H9 (cell line): ENCODE measurements around the gene OR10G2. TPM values are rescaled to one million over a fixed set of nuclear protein-coding genes. Genes with fewer than 3 reads are reported as not detected.

ENCODE experiments used
- DNase-seq: peaks from one replicate; pipeline ENCODE4 v3.0.0-alpha.2; 2017
- H2AFZ ChIP-seq: one replicate; pipeline ENCODE4 v1.6.1; 2013; ENCODE audit warnings: mild to moderate bottlenecking, low read length, control low read depth, moderate library complexity
- H2AK5ac ChIP-seq: 2 replicates; pipeline ENCODE4 v1.6.1; 2013; ENCODE audit warnings: low read length, control low read depth, mixed read lengths; ENCODE audit not compliant: insufficient read length
- H2BK120ac ChIP-seq: one replicate; pipeline ENCODE4 v1.6.1; 2013; ENCODE audit warnings: low read depth, mild to moderate bottlenecking, low read length, control low read depth, inconsistent platforms; ENCODE audit not compliant: poor library complexity, severe bottlenecking
- H2BK12ac ChIP-seq: 2 replicates; pipeline ENCODE4 v1.6.1; 2013; ENCODE audit warnings: low read length, control low read depth, mixed read lengths, low read depth; ENCODE audit not compliant: insufficient read length
- H2BK15ac ChIP-seq: 2 replicates; pipeline ENCODE4 v1.6.1; 2013; ENCODE audit warnings: low read depth, low read length, control low read depth
- H2BK20ac ChIP-seq: one replicate; pipeline ENCODE4 v1.6.1; 2013; ENCODE audit warnings: low read depth, mild to moderate bottlenecking, low read length, control low read depth, inconsistent platforms; ENCODE audit not compliant: poor library complexity, severe bottlenecking
- H2BK5ac ChIP-seq: 2 replicates; pipeline ENCODE4 v1.6.1; 2013; ENCODE audit warnings: low read length, control low read depth, mixed read lengths; ENCODE audit not compliant: insufficient read length
- H3K14ac ChIP-seq: 2 replicates; pipeline ENCODE4 v1.6.1; 2013; ENCODE audit warnings: low read length, control low read depth; ENCODE audit not compliant: insufficient read depth
- H3K18ac ChIP-seq: 2 replicates; pipeline ENCODE4 v1.6.1; 2013; ENCODE audit warnings: low read depth, mild to moderate bottlenecking, mixed read lengths, low read length, control low read depth; ENCODE audit not compliant: insufficient read length
- H3K23ac ChIP-seq: 2 replicates; pipeline ENCODE4 v1.6.1; 2013; ENCODE audit warnings: low read length, control low read depth, mixed read lengths, low read depth; ENCODE audit not compliant: insufficient read length
- H3K23me2 ChIP-seq: 2 replicates; pipeline ENCODE4 v1.6.1; 2013; ENCODE audit warnings: low read depth, mild to moderate bottlenecking, mixed read lengths, low read length, control low read depth; ENCODE audit not compliant: insufficient read length, poor library complexity, severe bottlenecking
- H3K27ac ChIP-seq: 2 replicates; pipeline ENCODE4 v1.5.1; 2013; ENCODE audit warnings: low read length, control low read depth, mixed read lengths, low read depth; ENCODE audit not compliant: insufficient read length
- H3K27me3 ChIP-seq: 2 replicates; pipeline ENCODE4 v1.6.1; 2013; ENCODE audit warnings: low read length, control low read depth, inconsistent platforms; ENCODE audit not compliant: insufficient read depth
- H3K4ac ChIP-seq: 2 replicates; pipeline ENCODE4 v1.6.1; 2013; ENCODE audit warnings: low read depth, mild to moderate bottlenecking, control low read depth, inconsistent platforms, low read length, moderate library complexity
- H3K4me1 ChIP-seq: 2 replicates; pipeline ENCODE4 v1.6.1; 2013; ENCODE audit warnings: low read length, control low read depth, inconsistent platforms; ENCODE audit not compliant: insufficient read depth
- H3K4me2 ChIP-seq: 2 replicates; pipeline ENCODE4 v1.6.1; 2013; ENCODE audit warnings: low read length, control low read depth, mixed read lengths; ENCODE audit not compliant: insufficient read length, insufficient read depth
- H3K56ac ChIP-seq: 2 replicates; pipeline ENCODE4 v1.6.1; 2013; ENCODE audit warnings: low read depth, mild to moderate bottlenecking, mixed read lengths, low read length, control low read depth; ENCODE audit not compliant: insufficient read length
- H3K79me1 ChIP-seq: 2 replicates; pipeline ENCODE4 v1.6.1; 2013; ENCODE audit warnings: low read depth, mild to moderate bottlenecking, moderate library complexity, low read length, control low read depth, inconsistent platforms; ENCODE audit not compliant: insufficient read depth, poor library complexity, severe bottlenecking
- H3K79me2 ChIP-seq: 2 replicates; pipeline ENCODE4 v1.6.1; 2013; ENCODE audit warnings: low read length, control low read depth, inconsistent platforms; ENCODE audit not compliant: insufficient read depth
- H3K9ac ChIP-seq: 2 replicates; pipeline ENCODE4 v1.6.1; 2013; ENCODE audit warnings: low read length, control low read depth, mixed read lengths; ENCODE audit not compliant: insufficient read length; ENCODE audit errors: extremely low read depth
- H3K9me3 ChIP-seq: one replicate; pipeline ENCODE4 v1.6.1; 2013; ENCODE audit warnings: low read depth, low read length, inconsistent platforms; ENCODE audit not compliant: control insufficient read depth
- H3T11ph ChIP-seq: one replicate; pipeline ENCODE4 v1.6.1; 2013; ENCODE audit warnings: mild to moderate bottlenecking, low read length, control low read depth, inconsistent platforms
- H4K20me1 ChIP-seq: one replicate; pipeline ENCODE4 v1.6.1; 2013; ENCODE audit not compliant: control insufficient read depth, insufficient read length, insufficient read depth
- H4K5ac ChIP-seq: 2 replicates; pipeline ENCODE4 v1.6.1; 2013; ENCODE audit warnings: low read depth, mild to moderate bottlenecking, mixed read lengths, low read length, control low read depth; ENCODE audit not compliant: insufficient read length
- H4K8ac ChIP-seq: replicated peaks from 2 replicates; pipeline ENCODE4 v1.6.1; 2013; ENCODE audit warnings: low read length, control low read depth, mixed read lengths, low read depth; ENCODE audit not compliant: insufficient read length
- H4K91ac ChIP-seq: 2 replicates; pipeline ENCODE4 v1.6.1; 2013; ENCODE audit warnings: low read depth, mild to moderate bottlenecking, moderate library complexity, mixed read lengths, low read length, control low read depth; ENCODE audit not compliant: insufficient read length
- H3K27ac Mint-ChIP-seq, 3 experiments: 2 replicates in 2 of 3; 3 replicates in 1 of 3; pipeline ENCODE4 v1.8.0; 2020 to 2021; ENCODE audit warnings: mixed read lengths in 3 of 3, mild to moderate bottlenecking in 1 of 3, moderate library complexity in 1 of 3
- H3K27me3 Mint-ChIP-seq: 2 replicates; pipeline ENCODE4 v1.8.0; 2021; ENCODE audit warnings: low read depth, mild to moderate bottlenecking, moderate library complexity, mixed read lengths
- H3K36me3 Mint-ChIP-seq, 3 experiments: 2 replicates in 2 of 3; 3 replicates in 1 of 3; pipeline ENCODE4 v1.8.0; 2020 to 2021; ENCODE audit warnings: low read depth in 3 of 3, mixed read lengths in 3 of 3; ENCODE audit not compliant: insufficient read depth in 1 of 3
- H3K4me1 Mint-ChIP-seq, 2 experiments: 2 replicates each; pipeline ENCODE4 v1.8.0; 2020; ENCODE audit warnings: mixed read lengths in 2 of 2
- H3K4me3 Mint-ChIP-seq, 2 experiments: 2 replicates in 1 of 2; 3 replicates in 1 of 2; pipeline ENCODE4 v1.8.0; 2020 to 2021; ENCODE audit warnings: mild to moderate bottlenecking in 2 of 2, mixed read lengths in 2 of 2, moderate library complexity in 1 of 2
- H3K9me3 Mint-ChIP-seq, 2 experiments: 2 replicates in 1 of 2; 3 replicates in 1 of 2; pipeline ENCODE4 v1.8.0; 2020; ENCODE audit warnings: mild to moderate bottlenecking in 2 of 2, mixed read lengths in 2 of 2, moderate library complexity in 1 of 2
- CTCF ChIP-seq: fragments of 200-600 bp; sonication (generic); conservative IDR thresholded peaks from 3 replicates; pipeline ENCODE4 v1.8.0; 2021; ENCODE audit warnings: antibody characterized with exemption, mild to moderate bottlenecking
- WGBS: extraction: QIAGEN DNeasy Blood & Tissue Kit; methylation state at CpG from one replicate; pipeline ENCODE4 v1.1.7; 2013; ENCODE audit warnings: missing lambda C conversion rate, low lambda C conversion rate, mixed read lengths; ENCODE audit not compliant: insufficient read length; ENCODE audit errors: extremely low coverage; 5-methylcytosine and 5-hydroxymethylcytosine counted together
- total RNA-seq: library from RNA; stranded (reverse); gene quantifications from 2 replicates; pipeline ENCODE4 v1.2.1, GENCODE V29; 2021

OR10G2 gene
- total RNA-seq, 1 experiment from 2014 or later = not detected

DNA sequence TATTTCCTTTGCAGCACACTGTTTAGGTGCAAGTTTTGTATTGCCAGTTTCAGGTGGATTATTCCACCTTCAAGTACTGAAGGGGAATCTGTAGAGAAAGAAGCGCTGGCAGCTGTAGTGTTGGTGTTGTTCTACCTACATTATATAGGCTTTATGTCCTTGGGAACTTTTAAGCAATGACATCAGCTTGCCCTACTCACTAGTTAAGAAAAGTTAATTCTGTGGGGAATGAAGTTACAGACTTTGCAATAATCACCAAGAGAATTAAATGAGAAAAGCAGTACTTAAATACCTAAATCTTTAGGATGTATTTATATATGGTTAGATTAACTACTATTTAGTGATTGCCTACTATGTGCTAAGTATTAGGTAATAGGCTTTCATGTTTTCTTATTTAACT, 39.0 kb upstream of the OR10G2 start, which contains the start of gene OR4E1:
OR4E1 (minus strand) TSS at position 101 of the 400 bp plus-strand sequence. CDS start 2,883 bp downstream, outside the sequence.
- H3K4me2 ChIP-seq = no peak within 1 kb of the TSS
- Mint-ChIP-seq H3K4me3 (no peak within 1 kb of the TSS), H3K9me3 (peaks cover 5 to 13% of the 10 kb centered on the region in 2 experiments; a peak in 4 of 5 replicates), H3K27ac (no peak within 1 kb of the TSS), H3K36me3 (no peaks in the 10 kb centered on the region), H3K4me1 (no peaks in the 10 kb centered on the region), H3K27me3 (peaks cover 6% of the 10 kb centered on the region)
- no peaks in the 10 kb centered on the region for H3K23me2 ChIP-seq
- H3K4me1 ChIP-seq = no peaks in the 10 kb centered on the region
- H3K4ac ChIP-seq = no peak within 1 kb of the TSS
- no peak within 1 kb of the TSS for H3K9ac ChIP-seq
- no CpG with 5 or more reads among the region's 1 CpG for WGBS
- TF ChIP-seq CTCF = no peak
- no peak within 1 kb of the TSS for H4K91ac ChIP-seq
- H2BK5ac ChIP-seq = no peak within 1 kb of the TSS
- H3T11ph ChIP-seq = no peak within 1 kb of the TSS
- H3K79me1 ChIP-seq = no peaks in the 10 kb centered on the region
- no peak within 1 kb of the TSS for H2BK12ac ChIP-seq
- H3K56ac ChIP-seq = no peak within 1 kb of the TSS
- no peaks in the 10 kb centered on the region for H3K79me2 ChIP-seq
- H2BK15ac ChIP-seq = no peak within 1 kb of the TSS
- H3K27ac ChIP-seq = no peak within 1 kb of the TSS
- H4K5ac ChIP-seq = no peak within 1 kb of the TSS
- no peak for DNase-seq
- H2AFZ ChIP-seq = no peak within 1 kb of the TSS
- no peaks in the 10 kb centered on the region for H3K9me3 ChIP-seq
- no peak within 1 kb of the TSS for H3K14ac ChIP-seq
- H2BK120ac ChIP-seq = no peak within 1 kb of the TSS
- no peaks in the 10 kb centered on the region for H3K27me3 ChIP-seq
- no peak within 1 kb of the TSS for H3K23ac ChIP-seq
- no peak within 1 kb of the TSS for H2BK20ac ChIP-seq
- H4K20me1 ChIP-seq = no peaks in the 10 kb centered on the region
- H2AK5ac ChIP-seq = no peak within 1 kb of the TSS
- H4K8ac ChIP-seq = no peak within 1 kb of the TSS
- no peak within 1 kb of the TSS for H3K18ac ChIP-seq
